NB4 (cell line): ENCODE data around the gene GRIN2B.

Source experiments
- DNase-seq: peaks from one replicate; pipeline ENCODE4 v3.0.0; 2010; ENCODE audit warnings: low read depth
- H3K4me3 ChIP-seq: one replicate; pipeline ENCODE4 v1.5.1; 2011; ENCODE audit warnings: mild to moderate bottlenecking, low read depth, low read length, moderate library complexity
- MYC ChIP-seq: IDR thresholded peaks from 2 replicates; pipeline ENCODE4 v1.6.1; 2011; ENCODE audit warnings: low read depth, low read length
- POLR2A ChIP-seq: IDR thresholded peaks from 2 replicates; pipeline ENCODE4 v1.6.1; 2011; ENCODE audit warnings: mild to moderate bottlenecking; ENCODE audit not compliant: insufficient read length; ENCODE audit errors: extremely low read depth
- TF ChIP-seq, protein P1 (sequence below): IDR thresholded peaks from 2 replicates; pipeline ENCODE4 v1.6.1; 2011; ENCODE audit warnings: low read depth, low read length
- TF ChIP-seq, protein P2 (sequence below): IDR thresholded peaks from one replicate; pipeline ENCODE4 v1.5.1; 2012; ENCODE audit warnings: low read depth, low read length

Gene GRIN2B

DNA sequence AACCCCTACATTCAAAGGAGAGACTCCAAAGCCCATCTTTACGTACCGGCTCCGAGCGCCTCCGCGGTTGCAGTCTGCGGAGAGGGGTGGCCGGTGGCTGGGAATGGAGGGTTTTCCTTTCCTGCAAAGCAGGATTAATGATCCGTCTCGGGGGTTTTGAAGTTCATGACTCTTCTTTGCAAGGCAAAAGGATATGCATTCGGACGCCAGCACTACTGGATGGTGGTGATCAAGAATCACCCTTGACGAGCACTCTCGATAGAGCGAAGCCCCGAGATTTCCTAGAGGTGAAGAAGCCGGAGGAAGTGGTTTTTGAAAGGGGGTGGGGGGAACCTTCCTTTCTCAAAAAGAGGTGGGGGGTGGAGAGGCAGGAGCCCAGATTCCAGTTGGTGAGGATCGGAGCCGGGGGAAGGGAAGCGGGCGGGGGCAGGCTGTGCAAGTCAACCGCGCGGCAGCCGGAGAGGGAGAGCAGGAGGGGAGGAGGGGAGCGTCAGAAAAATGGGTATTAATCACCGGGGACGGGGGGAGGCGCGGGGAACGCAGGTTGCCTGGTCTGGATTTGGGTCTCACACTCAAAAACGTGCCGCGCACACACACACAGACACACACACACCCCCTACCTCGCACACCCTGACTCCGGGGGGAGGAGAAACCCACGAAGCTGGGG is at the start of gene GRIN2B:
GRIN2B (minus strand) TSS at position 307 of the 667 bp plus-strand sequence. CDS start 115,394 bp downstream, outside the sequence.
- H3K4me3 ChIP-seq: no peak within 1 kb of the TSS
- no peak for DNase-seq
- TF ChIP-seq POLR2A (no peak), MYC (no peak)
- TF ChIP-seq, protein P1, sequence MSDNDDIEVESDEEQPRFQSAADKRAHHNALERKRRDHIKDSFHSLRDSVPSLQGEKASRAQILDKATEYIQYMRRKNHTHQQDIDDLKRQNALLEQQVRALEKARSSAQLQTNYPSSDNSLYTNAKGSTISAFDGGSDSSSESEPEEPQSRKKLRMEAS: no peak
- TF ChIP-seq, protein P2, sequence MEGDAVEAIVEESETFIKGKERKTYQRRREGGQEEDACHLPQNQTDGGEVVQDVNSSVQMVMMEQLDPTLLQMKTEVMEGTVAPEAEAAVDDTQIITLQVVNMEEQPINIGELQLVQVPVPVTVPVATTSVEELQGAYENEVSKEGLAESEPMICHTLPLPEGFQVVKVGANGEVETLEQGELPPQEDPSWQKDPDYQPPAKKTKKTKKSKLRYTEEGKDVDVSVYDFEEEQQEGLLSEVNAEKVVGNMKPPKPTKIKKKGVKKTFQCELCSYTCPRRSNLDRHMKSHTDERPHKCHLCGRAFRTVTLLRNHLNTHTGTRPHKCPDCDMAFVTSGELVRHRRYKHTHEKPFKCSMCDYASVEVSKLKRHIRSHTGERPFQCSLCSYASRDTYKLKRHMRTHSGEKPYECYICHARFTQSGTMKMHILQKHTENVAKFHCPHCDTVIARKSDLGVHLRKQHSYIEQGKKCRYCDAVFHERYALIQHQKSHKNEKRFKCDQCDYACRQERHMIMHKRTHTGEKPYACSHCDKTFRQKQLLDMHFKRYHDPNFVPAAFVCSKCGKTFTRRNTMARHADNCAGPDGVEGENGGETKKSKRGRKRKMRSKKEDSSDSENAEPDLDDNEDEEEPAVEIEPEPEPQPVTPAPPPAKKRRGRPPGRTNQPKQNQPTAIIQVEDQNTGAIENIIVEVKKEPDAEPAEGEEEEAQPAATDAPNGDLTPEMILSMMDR: no peak

DNA sequence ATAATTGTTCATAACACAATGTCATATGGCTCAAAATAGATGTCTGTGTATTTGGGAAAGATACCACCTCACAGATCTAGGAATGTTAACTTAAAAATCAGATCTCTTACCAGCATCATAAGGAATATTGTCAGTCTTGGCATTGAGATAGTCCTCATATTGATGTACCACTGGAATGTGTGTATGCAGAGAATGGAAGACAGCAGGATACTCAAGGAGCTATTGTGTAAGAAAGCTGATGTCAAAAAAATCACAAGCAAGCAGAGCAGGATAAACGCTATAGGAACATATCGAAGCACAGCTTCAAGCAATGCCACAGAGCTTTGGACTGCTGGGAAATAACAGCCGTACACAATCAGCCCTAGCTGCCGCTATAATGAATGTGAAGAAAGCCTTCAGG is 45.1 kb upstream of the GRIN2B start:
- H3K4me3 ChIP-seq: no peak overlapping the region
- DNase-seq: no peak
- TF ChIP-seq MYC (no peak), POLR2A (no peak)
- TF ChIP-seq, protein P2: no peak
- TF ChIP-seq, protein P1: no peak

DNA sequence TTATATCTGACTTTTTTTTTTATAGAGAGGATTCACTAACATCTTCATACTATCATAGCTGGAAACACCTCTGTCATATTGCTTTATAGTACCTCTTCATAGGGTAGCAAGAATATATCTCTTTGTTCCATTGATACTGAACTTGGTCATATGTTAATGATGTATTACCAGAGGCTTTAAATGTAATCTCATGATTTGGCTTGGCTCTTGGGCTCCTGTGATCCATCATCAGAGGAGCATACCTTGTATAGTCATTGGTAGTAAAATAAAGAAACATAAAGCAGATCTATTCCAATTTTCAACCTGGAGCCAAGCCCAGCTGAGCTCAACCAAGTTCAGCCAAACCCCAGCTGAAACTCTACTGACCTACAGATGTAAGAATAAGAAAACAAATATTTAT is 43.2 kb upstream of the GRIN2B start:
- no peak for DNase-seq
- H3K4me3 ChIP-seq: no peak overlapping the region
- TF ChIP-seq POLR2A (no peak), MYC (no peak)
- TF ChIP-seq, protein P1: no peak
- TF ChIP-seq, protein P2: no peak

DNA sequence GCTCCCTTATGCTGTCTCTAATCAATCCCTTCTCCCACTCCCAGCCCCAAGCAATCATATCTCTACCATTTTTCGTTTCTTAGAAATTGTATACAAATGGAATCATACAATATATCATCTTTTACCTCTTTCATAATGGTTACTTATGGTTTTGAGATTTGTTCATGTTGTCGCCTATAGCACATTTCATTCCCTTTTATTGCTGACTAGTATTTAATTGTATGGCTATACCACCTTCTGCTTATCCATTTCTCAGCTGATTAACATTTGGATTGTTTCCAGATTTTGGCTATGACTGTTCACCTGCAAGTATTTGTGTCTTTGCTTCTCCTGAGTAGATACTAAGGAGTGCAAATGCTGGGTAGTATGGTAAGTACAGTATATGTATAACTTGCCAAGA is 36.7 kb upstream of the GRIN2B start:
- DNase-seq: no peak
- TF ChIP-seq, protein P2: no peak
- no peak for TF ChIP-seq POLR2A
- TF ChIP-seq MYC: no peak
- H3K4me3 ChIP-seq: no peak overlapping the region

DNA sequence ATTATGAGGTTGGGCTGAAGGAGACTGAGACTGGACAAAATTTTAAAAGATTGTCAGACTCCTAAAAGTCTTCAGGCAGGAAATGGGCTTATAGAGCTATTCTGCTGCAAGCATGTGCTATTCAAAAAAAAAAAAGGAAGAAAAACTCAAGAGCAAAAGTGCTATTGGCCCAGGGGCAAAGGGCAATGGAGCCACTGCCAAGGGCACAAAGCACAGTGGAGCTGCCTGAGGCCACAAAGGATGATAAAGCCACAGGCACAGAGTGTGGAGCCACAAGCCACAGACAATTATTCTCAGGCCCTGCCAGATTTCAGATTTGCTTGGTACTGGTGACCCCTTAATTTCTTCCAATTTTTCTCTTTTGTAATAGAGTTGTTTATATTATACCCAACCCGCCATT is 29.6 kb upstream of the GRIN2B start:
- no peak for DNase-seq
- TF ChIP-seq POLR2A (no peak), MYC (no peak)
- TF ChIP-seq, protein P2: no peak
- TF ChIP-seq, protein P1: no peak
- H3K4me3 ChIP-seq: no peak overlapping the region
